Middle frontal gyrus (tissue), 1 donor: ENCODE data around the gene ITGA2B.
"Not testable (repeated sequence)": the region's sequence is repeated elsewhere in the genome, so short reads cannot be mapped to it uniquely, and the experiment has no call there.

ENCODE experiments used
- DNase-seq: peaks from one replicate; pipeline ENCODE4 v3.0.0-alpha.2; 2015; ENCODE audit warnings: low spot score; ENCODE audit errors: extremely low spot score

ITGA2B gene

DNA sequence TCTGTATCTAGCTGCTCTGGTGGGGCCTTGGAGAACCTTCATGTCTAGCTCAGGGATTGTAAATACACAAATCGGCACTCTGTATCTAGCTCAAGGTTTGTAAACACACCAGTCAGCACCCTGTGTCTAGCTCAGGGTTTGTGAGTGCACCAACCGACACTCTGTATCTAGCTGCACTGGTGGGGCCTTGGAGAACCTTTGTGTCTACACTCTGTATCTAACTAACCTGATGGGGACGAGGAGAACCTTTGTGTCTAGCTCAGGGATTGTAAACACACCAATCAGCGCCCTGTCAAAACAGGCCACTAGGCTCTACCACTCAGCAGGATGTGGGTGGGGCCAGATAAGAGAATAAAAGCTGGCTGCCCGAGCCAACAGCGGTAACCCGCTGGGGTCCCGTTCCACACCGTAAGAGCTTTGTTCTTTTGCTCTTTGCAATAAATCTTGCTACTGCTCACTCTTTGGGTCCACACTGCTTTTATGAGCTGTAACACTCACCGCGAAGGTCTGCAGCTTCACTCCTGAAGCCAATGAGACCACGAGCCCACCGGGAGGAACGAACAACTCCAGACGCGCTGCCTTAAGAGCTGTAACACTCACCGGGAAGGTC, 19.9 kb downstream of the ITGA2B start:
- DNase-seq = not testable (repeated sequence)

GRCh38 chr17:44368391-44369243, 20.8 kb downstream of the ITGA2B start:
- not testable (repeated sequence) for DNase-seq

GRCh38 chr17:44367231-44367979, 22.0 kb downstream of the ITGA2B start:
- DNase-seq = no peak

DNA sequence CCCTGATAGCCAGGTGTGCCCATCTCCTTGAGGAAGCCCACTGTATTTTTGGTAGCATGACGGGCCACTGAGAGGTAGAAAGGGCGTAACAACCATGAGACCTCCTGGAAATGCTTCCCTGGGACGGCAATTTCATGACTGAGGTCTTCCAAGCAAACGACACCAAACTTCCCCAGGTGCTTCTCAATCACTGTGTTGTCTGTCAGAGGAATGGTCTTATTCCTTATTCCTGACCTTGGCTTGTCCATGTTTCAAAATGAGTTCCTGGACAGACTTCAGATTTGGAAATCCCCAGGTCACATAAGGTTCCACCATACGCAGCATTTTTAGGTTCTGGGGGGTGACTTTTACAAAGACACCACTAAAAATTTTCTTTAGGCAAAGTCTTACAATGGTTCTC, 24.4 kb downstream of the ITGA2B start:
- not testable (repeated sequence) for DNase-seq

- DNase-seq = no peak
Measured at GRCh38 chr17:44363613-44364159, 25.8 kb downstream of the ITGA2B start, which contains the start of gene FAM171A2. Gene FAM171A2 (minus strand): TSS chr17:44363853. CDS start chr17:44363714, 139 bp downstream.

DNA sequence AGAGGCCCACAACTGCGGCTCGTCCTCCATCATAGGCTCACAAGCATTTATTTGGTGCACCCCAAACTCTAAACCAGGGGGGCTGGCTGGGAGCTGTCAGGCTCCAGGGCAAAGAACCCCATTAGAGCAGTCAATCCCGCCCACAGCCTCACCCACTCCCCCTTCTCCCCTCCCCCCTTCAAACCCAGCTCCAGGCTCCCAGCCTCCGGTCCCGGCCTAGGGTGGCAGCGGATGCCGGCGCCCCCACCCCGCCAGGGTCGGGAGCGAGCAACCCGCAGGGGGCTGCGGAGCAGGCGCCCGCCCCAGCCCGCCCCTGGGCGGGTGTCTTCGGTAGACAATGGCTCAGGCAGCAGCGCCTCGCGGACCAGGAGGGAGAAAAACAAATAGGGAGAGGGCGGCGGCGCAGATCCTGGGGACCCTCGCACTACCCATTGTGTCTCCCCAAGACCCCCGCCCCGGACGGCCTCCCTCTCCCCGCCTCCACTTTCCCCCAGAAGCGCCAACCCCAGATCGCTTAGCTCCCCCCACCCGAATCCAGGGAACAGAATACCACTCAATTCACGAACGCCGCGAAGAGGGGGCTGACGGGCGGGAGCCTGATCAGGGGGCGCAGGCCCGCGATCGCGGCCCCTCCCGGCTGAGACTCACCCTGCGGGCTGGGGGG, 26.4 kb downstream of the ITGA2B start:
- no peak for DNase-seq

DNA sequence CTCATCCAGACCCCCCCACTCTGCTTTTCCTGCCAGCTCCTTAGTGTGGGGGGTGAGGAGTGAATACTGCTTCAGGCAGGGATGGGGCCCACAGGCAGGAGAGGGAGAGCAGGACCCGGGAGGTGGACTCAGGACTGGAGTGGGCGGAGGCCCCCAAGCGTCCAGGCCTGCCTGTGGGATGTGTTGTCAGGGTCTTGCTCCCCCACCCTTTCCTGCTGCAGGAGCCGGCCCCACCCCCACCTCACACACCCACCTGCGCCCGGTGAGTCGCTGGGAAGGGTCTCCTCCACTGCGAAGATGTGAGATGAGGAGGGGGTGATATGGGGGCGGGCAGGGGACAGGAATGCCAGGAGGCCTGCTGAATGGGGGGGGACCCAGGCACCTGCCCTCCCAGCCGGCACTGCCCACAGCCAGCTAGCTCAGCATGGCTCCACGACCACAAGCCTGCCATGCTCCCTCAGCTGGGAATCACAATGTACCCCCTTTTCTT, 26.9 kb downstream of the ITGA2B start:
- no peak for DNase-seq

DNA sequence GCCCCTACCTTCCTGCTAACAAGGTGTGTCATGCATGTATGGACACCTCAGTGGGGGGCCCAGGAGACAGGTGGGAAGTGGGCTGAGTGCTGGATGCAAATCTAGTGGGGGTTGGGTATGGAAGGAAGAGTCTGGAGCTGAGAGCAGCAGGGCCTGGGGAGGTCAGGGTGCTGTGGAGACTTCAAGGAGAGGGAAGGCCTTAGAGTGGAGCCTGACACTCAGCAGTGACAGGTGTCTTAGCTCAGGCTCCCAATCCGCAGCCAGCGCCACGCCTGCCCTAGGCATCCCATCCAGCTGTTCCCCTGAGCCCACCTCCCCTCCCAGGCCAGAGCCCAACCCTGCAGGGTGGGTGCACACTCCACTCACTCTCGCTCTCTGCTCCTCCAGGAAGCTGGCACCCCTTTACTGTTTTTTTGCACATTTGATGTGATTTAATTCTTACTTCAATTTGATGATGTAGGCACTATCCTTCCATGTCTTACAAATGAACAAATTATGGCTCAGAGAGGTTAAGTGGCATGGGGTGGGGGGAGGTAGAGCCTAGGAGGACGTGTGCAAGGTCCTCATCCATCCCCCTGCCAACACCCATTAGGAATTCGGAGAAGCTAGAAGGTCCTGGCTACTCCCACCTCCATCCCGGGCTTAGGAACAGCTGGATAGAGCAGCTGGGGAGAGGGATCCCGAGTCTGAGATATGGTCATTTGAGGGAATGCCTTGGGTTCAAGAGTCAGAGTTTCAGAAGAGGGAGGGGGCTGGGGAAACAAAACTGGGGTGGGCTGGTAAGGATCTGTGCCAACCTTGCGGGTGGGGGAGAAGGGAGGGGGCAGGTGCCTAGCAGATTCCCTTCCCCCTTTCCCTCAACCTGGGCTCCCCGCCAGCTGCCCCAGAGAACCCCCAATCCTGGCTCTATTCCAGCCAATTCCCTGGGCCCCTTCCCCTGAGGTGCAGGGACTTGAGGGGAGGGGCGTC, 27.9 kb downstream of the ITGA2B start:
- DNase-seq = no peak

GRCh38 chr17:44360826-44361225, 28.6 kb downstream of the ITGA2B start:
- DNase-seq = no peak

- DNase-seq = no peak
Measured at GRCh38 chr17:44360144-44360533, 29.3 kb downstream of the ITGA2B start.

DNA sequence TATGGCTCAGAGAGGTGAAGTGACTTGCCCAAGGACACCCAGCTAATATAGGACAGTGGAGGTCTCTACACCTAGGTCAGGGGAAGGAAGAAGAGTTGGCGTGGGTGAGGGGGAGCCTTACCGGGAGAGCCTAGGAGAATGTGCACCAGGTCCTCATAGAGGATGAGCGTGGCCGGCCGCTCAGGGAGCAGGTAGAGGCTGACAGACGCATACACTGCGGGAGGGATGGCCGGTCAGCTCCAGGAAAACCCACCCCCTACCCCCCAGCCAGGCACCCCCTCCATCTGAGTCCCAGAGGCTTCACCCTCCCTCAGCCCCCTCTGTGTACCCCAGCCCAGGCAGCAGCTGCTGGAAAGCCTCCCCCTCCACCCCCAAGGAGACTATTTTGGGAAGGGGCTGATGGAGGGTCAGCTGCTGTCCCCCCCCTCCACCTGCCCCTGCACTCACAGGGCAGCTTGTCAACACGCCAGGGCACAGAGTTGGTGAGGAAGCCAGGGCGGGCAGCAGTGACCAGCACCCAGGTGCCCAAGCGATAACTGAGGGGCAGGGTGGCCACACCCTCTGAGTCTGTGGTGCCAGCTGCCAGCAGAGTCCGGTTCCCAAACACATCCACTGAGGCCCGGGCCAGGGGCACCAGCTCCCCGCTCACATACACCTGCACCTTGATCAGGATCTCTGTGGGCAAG, 29.8 kb downstream of the ITGA2B start:
- DNase-seq = no peak

- DNase-seq = no peak
Measured at GRCh38 chr17:44359006-44359405, 30.4 kb downstream of the ITGA2B start.

- DNase-seq = no peak
Measured at GRCh38 chr17:44358066-44358465, 31.4 kb downstream of the ITGA2B start.

DNA sequence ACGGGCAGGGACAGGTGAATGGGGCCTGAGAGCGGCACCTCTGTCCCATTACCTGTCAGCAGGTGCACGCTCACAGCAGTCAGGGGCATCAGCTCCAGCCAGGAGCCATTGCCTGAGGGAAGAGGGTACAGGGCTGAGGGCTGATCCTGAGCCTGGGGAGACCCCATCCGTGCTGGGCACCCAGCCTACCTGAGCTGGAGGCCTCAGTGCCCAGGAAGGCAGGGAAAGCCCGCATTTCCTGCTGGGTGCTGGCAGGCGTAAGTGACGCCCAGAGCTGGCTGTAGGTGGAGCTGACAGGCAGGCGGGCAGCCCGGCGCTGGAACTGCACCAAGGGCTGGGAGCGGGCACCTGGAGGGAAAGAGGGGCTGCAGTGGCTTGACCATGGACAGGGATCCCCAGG, 33.2 kb downstream of the ITGA2B start:
- no peak for DNase-seq

DNA sequence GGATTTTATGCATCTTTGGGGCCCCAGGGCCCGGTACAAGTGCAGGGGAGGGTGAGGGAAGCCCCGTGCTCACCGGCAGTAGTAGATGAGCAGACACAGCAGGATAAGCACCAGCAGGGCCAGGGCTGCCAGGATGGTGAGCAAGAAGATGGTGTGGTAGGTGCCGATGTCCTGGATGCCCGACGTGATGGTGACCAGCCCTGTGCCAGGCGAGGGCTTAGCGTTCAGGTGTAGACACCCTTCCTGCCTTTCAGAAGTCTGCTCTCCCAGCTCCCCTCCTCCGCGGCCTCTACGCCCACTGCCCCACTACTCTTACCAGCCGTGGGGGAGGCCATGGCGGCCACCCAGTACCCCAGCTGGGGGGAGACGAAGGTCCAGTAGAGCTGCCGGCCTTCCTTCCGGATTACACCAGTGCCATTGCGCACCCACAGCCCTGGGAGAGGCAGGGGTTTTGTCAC, 33.8 kb downstream of the ITGA2B start:
- DNase-seq = no peak

- DNase-seq = no peak
Measured at GRCh38 chr17:44354582-44355561, 34.6 kb downstream of the ITGA2B start.

DNA sequence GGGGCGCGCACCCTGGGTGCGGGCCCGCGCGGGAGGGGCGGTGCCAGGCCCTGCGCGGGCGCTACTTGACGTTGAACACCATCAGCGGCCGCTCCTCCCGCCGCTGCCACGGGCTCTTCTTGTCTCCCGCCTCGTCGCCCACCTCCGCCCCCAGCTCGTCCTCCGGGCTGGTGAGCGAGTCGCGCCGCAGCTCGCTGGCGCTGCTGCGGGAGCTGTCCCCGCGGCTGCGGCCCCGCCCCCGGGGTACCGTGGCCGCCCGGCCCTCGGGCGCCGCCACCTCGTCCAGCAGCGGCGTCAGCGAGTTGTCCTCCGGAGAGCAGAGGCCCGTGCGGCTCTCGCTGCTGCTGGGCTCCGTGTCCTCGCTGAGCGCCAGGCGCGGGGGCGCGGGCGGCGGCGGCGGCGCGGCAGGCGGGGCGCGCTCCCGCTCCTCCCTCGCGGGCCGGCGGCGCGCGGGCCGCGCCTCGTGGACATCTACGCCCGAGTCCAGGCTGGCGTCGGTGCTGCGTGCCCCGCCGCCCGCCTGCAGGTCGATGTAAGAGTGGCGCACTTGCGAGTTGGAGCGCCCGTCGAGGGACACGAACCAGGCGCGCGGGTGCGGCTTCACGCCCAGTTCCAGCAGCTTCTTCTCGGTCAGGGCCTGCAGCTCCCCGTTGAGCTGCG, 35.6 kb downstream of the ITGA2B start:
- no peak for DNase-seq
